H9 (cell line): ENCODE measurements around the gene SLC44A3. TPM values are rescaled to one million over a fixed set of nuclear protein-coding genes. Genes with fewer than 3 reads are reported as not detected.

Source experiments
- DNase-seq: peaks from one replicate; pipeline ENCODE4 v3.0.0-alpha.2; 2017
- H2AFZ ChIP-seq: one replicate; pipeline ENCODE4 v1.6.1; 2013; ENCODE audit warnings: mild to moderate bottlenecking, low read length, control low read depth, moderate library complexity
- H2AK5ac ChIP-seq: 2 replicates; pipeline ENCODE4 v1.6.1; 2013; ENCODE audit warnings: low read length, control low read depth, mixed read lengths; ENCODE audit not compliant: insufficient read length
- H2BK120ac ChIP-seq: one replicate; pipeline ENCODE4 v1.6.1; 2013; ENCODE audit warnings: low read depth, mild to moderate bottlenecking, low read length, control low read depth, inconsistent platforms; ENCODE audit not compliant: poor library complexity, severe bottlenecking
- H2BK12ac ChIP-seq: 2 replicates; pipeline ENCODE4 v1.6.1; 2013; ENCODE audit warnings: low read length, control low read depth, mixed read lengths, low read depth; ENCODE audit not compliant: insufficient read length
- H2BK15ac ChIP-seq: 2 replicates; pipeline ENCODE4 v1.6.1; 2013; ENCODE audit warnings: low read depth, low read length, control low read depth
- H2BK20ac ChIP-seq: one replicate; pipeline ENCODE4 v1.6.1; 2013; ENCODE audit warnings: low read depth, mild to moderate bottlenecking, low read length, control low read depth, inconsistent platforms; ENCODE audit not compliant: poor library complexity, severe bottlenecking
- H2BK5ac ChIP-seq: 2 replicates; pipeline ENCODE4 v1.6.1; 2013; ENCODE audit warnings: low read length, control low read depth, mixed read lengths; ENCODE audit not compliant: insufficient read length
- H3K14ac ChIP-seq: 2 replicates; pipeline ENCODE4 v1.6.1; 2013; ENCODE audit warnings: low read length, control low read depth; ENCODE audit not compliant: insufficient read depth
- H3K18ac ChIP-seq: 2 replicates; pipeline ENCODE4 v1.6.1; 2013; ENCODE audit warnings: low read depth, mild to moderate bottlenecking, mixed read lengths, low read length, control low read depth; ENCODE audit not compliant: insufficient read length
- H3K23ac ChIP-seq: 2 replicates; pipeline ENCODE4 v1.6.1; 2013; ENCODE audit warnings: low read length, control low read depth, mixed read lengths, low read depth; ENCODE audit not compliant: insufficient read length
- H3K23me2 ChIP-seq: 2 replicates; pipeline ENCODE4 v1.6.1; 2013; ENCODE audit warnings: low read depth, mild to moderate bottlenecking, mixed read lengths, low read length, control low read depth; ENCODE audit not compliant: insufficient read length, poor library complexity, severe bottlenecking
- H3K27ac ChIP-seq: 2 replicates; pipeline ENCODE4 v1.5.1; 2013; ENCODE audit warnings: low read length, control low read depth, mixed read lengths, low read depth; ENCODE audit not compliant: insufficient read length
- H3K27me3 ChIP-seq: 2 replicates; pipeline ENCODE4 v1.6.1; 2013; ENCODE audit warnings: low read length, control low read depth, inconsistent platforms; ENCODE audit not compliant: insufficient read depth
- H3K4ac ChIP-seq: 2 replicates; pipeline ENCODE4 v1.6.1; 2013; ENCODE audit warnings: low read depth, mild to moderate bottlenecking, control low read depth, inconsistent platforms, low read length, moderate library complexity
- H3K4me1 ChIP-seq: 2 replicates; pipeline ENCODE4 v1.6.1; 2013; ENCODE audit warnings: low read length, control low read depth, inconsistent platforms; ENCODE audit not compliant: insufficient read depth
- H3K4me2 ChIP-seq: 2 replicates; pipeline ENCODE4 v1.6.1; 2013; ENCODE audit warnings: low read length, control low read depth, mixed read lengths; ENCODE audit not compliant: insufficient read length, insufficient read depth
- H3K56ac ChIP-seq: 2 replicates; pipeline ENCODE4 v1.6.1; 2013; ENCODE audit warnings: low read depth, mild to moderate bottlenecking, mixed read lengths, low read length, control low read depth; ENCODE audit not compliant: insufficient read length
- H3K79me1 ChIP-seq: 2 replicates; pipeline ENCODE4 v1.6.1; 2013; ENCODE audit warnings: low read depth, mild to moderate bottlenecking, moderate library complexity, low read length, control low read depth, inconsistent platforms; ENCODE audit not compliant: insufficient read depth, poor library complexity, severe bottlenecking
- H3K79me2 ChIP-seq: 2 replicates; pipeline ENCODE4 v1.6.1; 2013; ENCODE audit warnings: low read length, control low read depth, inconsistent platforms; ENCODE audit not compliant: insufficient read depth
- H3K9ac ChIP-seq: 2 replicates; pipeline ENCODE4 v1.6.1; 2013; ENCODE audit warnings: low read length, control low read depth, mixed read lengths; ENCODE audit not compliant: insufficient read length; ENCODE audit errors: extremely low read depth
- H3K9me3 ChIP-seq: one replicate; pipeline ENCODE4 v1.6.1; 2013; ENCODE audit warnings: low read depth, low read length, inconsistent platforms; ENCODE audit not compliant: control insufficient read depth
- H3T11ph ChIP-seq: one replicate; pipeline ENCODE4 v1.6.1; 2013; ENCODE audit warnings: mild to moderate bottlenecking, low read length, control low read depth, inconsistent platforms
- H4K20me1 ChIP-seq: one replicate; pipeline ENCODE4 v1.6.1; 2013; ENCODE audit not compliant: control insufficient read depth, insufficient read length, insufficient read depth
- H4K5ac ChIP-seq: 2 replicates; pipeline ENCODE4 v1.6.1; 2013; ENCODE audit warnings: low read depth, mild to moderate bottlenecking, mixed read lengths, low read length, control low read depth; ENCODE audit not compliant: insufficient read length
- H4K8ac ChIP-seq: replicated peaks from 2 replicates; pipeline ENCODE4 v1.6.1; 2013; ENCODE audit warnings: low read length, control low read depth, mixed read lengths, low read depth; ENCODE audit not compliant: insufficient read length
- H4K91ac ChIP-seq: 2 replicates; pipeline ENCODE4 v1.6.1; 2013; ENCODE audit warnings: low read depth, mild to moderate bottlenecking, moderate library complexity, mixed read lengths, low read length, control low read depth; ENCODE audit not compliant: insufficient read length
- H3K27ac Mint-ChIP-seq, 3 experiments: 2 replicates in 2 of 3; 3 replicates in 1 of 3; pipeline ENCODE4 v1.8.0; 2020 to 2021; ENCODE audit warnings: mixed read lengths in 3 of 3, mild to moderate bottlenecking in 1 of 3, moderate library complexity in 1 of 3
- H3K27me3 Mint-ChIP-seq: 2 replicates; pipeline ENCODE4 v1.8.0; 2021; ENCODE audit warnings: low read depth, mild to moderate bottlenecking, moderate library complexity, mixed read lengths
- H3K36me3 Mint-ChIP-seq, 3 experiments: 2 replicates in 2 of 3; 3 replicates in 1 of 3; pipeline ENCODE4 v1.8.0; 2020 to 2021; ENCODE audit warnings: low read depth in 3 of 3, mixed read lengths in 3 of 3; ENCODE audit not compliant: insufficient read depth in 1 of 3
- H3K4me1 Mint-ChIP-seq, 2 experiments: 2 replicates each; pipeline ENCODE4 v1.8.0; 2020; ENCODE audit warnings: mixed read lengths in 2 of 2
- H3K4me3 Mint-ChIP-seq, 2 experiments: 2 replicates in 1 of 2; 3 replicates in 1 of 2; pipeline ENCODE4 v1.8.0; 2020 to 2021; ENCODE audit warnings: mild to moderate bottlenecking in 2 of 2, mixed read lengths in 2 of 2, moderate library complexity in 1 of 2
- H3K9me3 Mint-ChIP-seq, 2 experiments: 2 replicates in 1 of 2; 3 replicates in 1 of 2; pipeline ENCODE4 v1.8.0; 2020; ENCODE audit warnings: mild to moderate bottlenecking in 2 of 2, mixed read lengths in 2 of 2, moderate library complexity in 1 of 2
- CTCF ChIP-seq: fragments of 200-600 bp; sonication (generic); conservative IDR thresholded peaks from 3 replicates; pipeline ENCODE4 v1.8.0; 2021; ENCODE audit warnings: antibody characterized with exemption, mild to moderate bottlenecking
- WGBS: extraction: QIAGEN DNeasy Blood & Tissue Kit; methylation state at CpG from one replicate; pipeline ENCODE4 v1.1.7; 2013; ENCODE audit warnings: missing lambda C conversion rate, low lambda C conversion rate, mixed read lengths; ENCODE audit not compliant: insufficient read length; ENCODE audit errors: extremely low coverage; 5-methylcytosine and 5-hydroxymethylcytosine counted together
- total RNA-seq: library from RNA; stranded (reverse); gene quantifications from 2 replicates; pipeline ENCODE4 v1.2.1, GENCODE V29; 2021

The SLC44A3 gene
- total RNA-seq, 1 experiment from 2014 or later: 5.5 TPM

- Histone ChIP-seq H4K5ac (no peak overlapping the region), H3K27ac (no peak overlapping the region), H2AK5ac (no peak overlapping the region), H3K23ac (no peak overlapping the region), H4K91ac (no peak overlapping the region), H4K8ac (no peak overlapping the region), H2BK5ac (no peak overlapping the region), H3K27me3 (no peaks in the 10 kb centered on the region), H3K14ac (no peak overlapping the region), H3K9ac (no peak overlapping the region), H3K9me3 (no peaks in the 10 kb centered on the region), H3K23me2 (no peaks in the 10 kb centered on the region), H2AFZ (no peak overlapping the region), H2BK12ac (no peak overlapping the region), H3T11ph (no peak overlapping the region), H3K4ac (no peak overlapping the region), H3K79me2 (peaks cover 70% of the 10 kb centered on the region), H2BK20ac (no peak overlapping the region), H2BK120ac (no peak overlapping the region), H3K18ac (no peak overlapping the region), H4K20me1 (no peaks in the 10 kb centered on the region), H3K4me2 (no peak overlapping the region), H3K79me1 (peaks cover 14% of the 10 kb centered on the region), H3K56ac (no peak overlapping the region), H2BK15ac (no peak overlapping the region), H3K4me1 (peaks cover 16% of the 10 kb centered on the region)
- Mint-ChIP-seq H3K9me3 (no peaks in the 10 kb centered on the region), H3K27me3 (no peaks in the 10 kb centered on the region), H3K4me3 (no peak overlapping the region), H3K27ac (no peak overlapping the region), H3K4me1 (peaks cover 77% of the 10 kb centered on the region in 2 experiments), H3K36me3 (peaks cover 22 to 37% (median 37%) of the 10 kb centered on the region in 3 experiments)
- no CpG with 5 or more reads among the region's 9 CpGs for WGBS
- no peak for DNase-seq
- no peak for TF ChIP-seq CTCF
Observed at GRCh38 chr1:94912263-94913184, 92.4 kb downstream of the SLC44A3 start.
